ENCODE data around the gene DYNLL2. TPM values are rescaled to one million over a fixed set of nuclear protein-coding genes. Genes with fewer than 3 reads are reported as not detected.

The DYNLL2 gene
- total RNA-seq, 1 donor: 9.8 TPM

- Histone ChIP-seq H3K9me3 (ENCODE audit: low read depth, low read length) (no peaks in the 10 kb centered on the region), H3K4me1 (ENCODE audit: insufficient read depth, low read length) (no peaks in the 10 kb centered on the region), H3K27me3 (ENCODE audit: insufficient read depth, low read length) (peaks cover 18% of the 10 kb centered on the region), H3K36me3 (ENCODE audit: insufficient read depth, low read length) (no peaks in the 10 kb centered on the region), H3K4me2 (ENCODE audit: insufficient read depth, low read length) (no peak overlapping the region), H3K27ac (ENCODE audit: low read depth, low read length) (no peak overlapping the region), H3K4me3 (ENCODE audit: insufficient read depth, low read length) (no peak overlapping the region), H4K20me1 (ENCODE audit: insufficient read depth, low read length) (no peaks in the 10 kb centered on the region), H2AFZ (ENCODE audit: low read length) (no peak overlapping the region), H3K79me2 (ENCODE audit: insufficient read depth, low read length) (no peaks in the 10 kb centered on the region)
- no peak for TF ChIP-seq CTCF (IDR thresholded peaks at IDR 0.05; ENCODE audit: extremely low read depth, low read depth, low read length)
- no peak for DNase-seq (ENCODE audit: insufficient read length, low spot score, missing footprints)
These were observed 33.7 kb upstream of the DYNLL2 start for GRCh38 chr17:58049533-58049932.

DNA sequence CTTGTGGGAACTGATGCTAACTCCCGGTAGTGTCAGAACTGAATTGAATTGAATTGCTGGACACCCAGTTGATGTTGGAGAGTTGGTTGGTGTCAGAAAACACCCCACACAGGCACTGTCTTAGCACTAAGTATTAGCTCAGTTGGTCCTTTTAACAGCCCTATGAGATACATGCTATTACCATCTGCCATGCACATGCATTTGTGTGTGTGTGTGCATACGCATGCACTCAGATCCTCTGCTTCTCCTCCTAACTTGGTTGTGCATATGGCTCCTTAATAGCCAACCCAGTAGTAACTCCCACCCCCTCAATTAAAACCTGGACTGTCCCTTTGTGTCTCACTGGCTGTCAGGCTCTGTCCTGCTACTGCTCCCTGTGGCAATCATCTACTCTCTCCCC, 32.3 kb upstream of the DYNLL2 start:
- H2AFZ ChIP-seq (ENCODE audit: low read length): no peak overlapping the region
- H3K9me3 ChIP-seq (ENCODE audit: low read depth, low read length): no peaks in the 10 kb centered on the region
- H3K27me3 ChIP-seq (ENCODE audit: insufficient read depth, low read length): peaks cover 18% of the 10 kb centered on the region
- no peak overlapping the region for H3K27ac ChIP-seq (ENCODE audit: low read depth, low read length)
- no peak overlapping the region for H3K4me2 ChIP-seq (ENCODE audit: insufficient read depth, low read length)
- no peak for TF ChIP-seq CTCF (IDR thresholded peaks at IDR 0.05; ENCODE audit: extremely low read depth, low read depth, low read length)
- H3K79me2 ChIP-seq (ENCODE audit: insufficient read depth, low read length): no peaks in the 10 kb centered on the region
- no peak for DNase-seq (ENCODE audit: insufficient read length, low spot score, missing footprints)
- no peaks in the 10 kb centered on the region for H3K4me1 ChIP-seq (ENCODE audit: insufficient read depth, low read length)
- H4K20me1 ChIP-seq (ENCODE audit: insufficient read depth, low read length): no peaks in the 10 kb centered on the region
- H3K36me3 ChIP-seq (ENCODE audit: insufficient read depth, low read length): no peaks in the 10 kb centered on the region
- H3K4me3 ChIP-seq (ENCODE audit: insufficient read depth, low read length): no peak overlapping the region

DNA sequence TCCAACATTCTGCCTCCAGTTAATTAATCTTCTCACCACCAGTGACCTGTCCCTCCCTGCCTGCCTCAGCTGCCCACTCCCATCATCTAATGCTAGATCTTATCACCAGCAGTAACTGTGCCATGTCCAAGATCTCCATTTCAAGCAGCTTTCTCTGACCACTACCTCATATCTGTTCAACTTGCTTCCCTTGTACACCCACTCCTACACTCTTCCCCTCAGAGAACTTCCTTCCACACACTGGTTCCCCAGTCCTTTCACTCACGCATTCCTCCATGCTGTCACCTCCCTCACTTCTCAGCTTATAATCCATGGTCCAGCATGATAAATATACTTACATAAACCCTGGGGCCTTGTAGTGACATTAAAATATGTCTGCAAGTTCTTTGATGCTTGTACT, 31.8 kb upstream of the DYNLL2 start:
- no peak overlapping the region for H3K27ac ChIP-seq (ENCODE audit: low read depth, low read length)
- DNase-seq (ENCODE audit: insufficient read length, low spot score, missing footprints): no peak
- H3K27me3 ChIP-seq (ENCODE audit: insufficient read depth, low read length): peaks cover 17% of the 10 kb centered on the region
- no peaks in the 10 kb centered on the region for H3K36me3 ChIP-seq (ENCODE audit: insufficient read depth, low read length)
- no peak overlapping the region for H2AFZ ChIP-seq (ENCODE audit: low read length)
- no peaks in the 10 kb centered on the region for H3K9me3 ChIP-seq (ENCODE audit: low read depth, low read length)
- H3K79me2 ChIP-seq (ENCODE audit: insufficient read depth, low read length): no peaks in the 10 kb centered on the region
- H3K4me1 ChIP-seq (ENCODE audit: insufficient read depth, low read length): no peaks in the 10 kb centered on the region
- H4K20me1 ChIP-seq (ENCODE audit: insufficient read depth, low read length): no peaks in the 10 kb centered on the region
- H3K4me2 ChIP-seq (ENCODE audit: insufficient read depth, low read length): no peak overlapping the region
- H3K4me3 ChIP-seq (ENCODE audit: insufficient read depth, low read length): no peak overlapping the region
- TF ChIP-seq CTCF (IDR thresholded peaks at IDR 0.05; ENCODE audit: extremely low read depth, low read depth, low read length): no peak

- no peak overlapping the region for H3K27ac ChIP-seq (ENCODE audit: low read depth, low read length)
- H3K27me3 ChIP-seq (ENCODE audit: insufficient read depth, low read length): peaks cover 10% of the 10 kb centered on the region
- no peak overlapping the region for H3K4me3 ChIP-seq (ENCODE audit: insufficient read depth, low read length)
- DNase-seq (ENCODE audit: insufficient read length, low spot score, missing footprints): no peak
- no peak overlapping the region for H3K4me2 ChIP-seq (ENCODE audit: insufficient read depth, low read length)
- H3K9me3 ChIP-seq (ENCODE audit: low read depth, low read length): no peaks in the 10 kb centered on the region
- TF ChIP-seq CTCF (IDR thresholded peaks at IDR 0.05; ENCODE audit: extremely low read depth, low read depth, low read length): no peak
- H4K20me1 ChIP-seq (ENCODE audit: insufficient read depth, low read length): no peaks in the 10 kb centered on the region
- H3K79me2 ChIP-seq (ENCODE audit: insufficient read depth, low read length): no peaks in the 10 kb centered on the region
- no peaks in the 10 kb centered on the region for H3K4me1 ChIP-seq (ENCODE audit: insufficient read depth, low read length)
- no peaks in the 10 kb centered on the region for H3K36me3 ChIP-seq (ENCODE audit: insufficient read depth, low read length)
- no peak overlapping the region for H2AFZ ChIP-seq (ENCODE audit: low read length)
These were observed 30.8 kb upstream of the DYNLL2 start for GRCh38 chr17:58052407-58052806.
